ENCODE results near the gene DYNLL2.

DNA sequence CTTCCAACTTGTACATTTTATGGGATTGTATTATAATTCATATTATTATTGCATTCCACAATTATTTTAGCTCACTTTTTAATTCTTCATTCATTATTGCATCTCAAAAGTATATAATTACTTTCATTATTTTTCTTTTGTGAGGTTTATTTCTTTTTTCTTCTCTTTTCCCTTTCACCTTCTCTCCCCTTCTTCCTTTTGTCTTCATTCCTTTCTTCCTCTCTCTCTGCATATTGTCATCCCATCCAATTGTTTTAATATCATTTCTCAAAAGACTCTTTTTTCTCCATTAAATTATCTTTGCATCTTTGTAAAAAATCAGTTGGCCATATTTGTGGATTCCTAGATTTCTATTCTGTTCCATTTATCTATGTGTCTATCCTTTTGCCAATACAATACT lies 17.3 kb downstream of the DYNLL2 start:
- no peak for TF ChIP-seq EZH2 (optimal IDR thresholded peaks at IDR 0.05; ENCODE audit: low read depth, low read length)
- TF ChIP-seq, protein P1, sequence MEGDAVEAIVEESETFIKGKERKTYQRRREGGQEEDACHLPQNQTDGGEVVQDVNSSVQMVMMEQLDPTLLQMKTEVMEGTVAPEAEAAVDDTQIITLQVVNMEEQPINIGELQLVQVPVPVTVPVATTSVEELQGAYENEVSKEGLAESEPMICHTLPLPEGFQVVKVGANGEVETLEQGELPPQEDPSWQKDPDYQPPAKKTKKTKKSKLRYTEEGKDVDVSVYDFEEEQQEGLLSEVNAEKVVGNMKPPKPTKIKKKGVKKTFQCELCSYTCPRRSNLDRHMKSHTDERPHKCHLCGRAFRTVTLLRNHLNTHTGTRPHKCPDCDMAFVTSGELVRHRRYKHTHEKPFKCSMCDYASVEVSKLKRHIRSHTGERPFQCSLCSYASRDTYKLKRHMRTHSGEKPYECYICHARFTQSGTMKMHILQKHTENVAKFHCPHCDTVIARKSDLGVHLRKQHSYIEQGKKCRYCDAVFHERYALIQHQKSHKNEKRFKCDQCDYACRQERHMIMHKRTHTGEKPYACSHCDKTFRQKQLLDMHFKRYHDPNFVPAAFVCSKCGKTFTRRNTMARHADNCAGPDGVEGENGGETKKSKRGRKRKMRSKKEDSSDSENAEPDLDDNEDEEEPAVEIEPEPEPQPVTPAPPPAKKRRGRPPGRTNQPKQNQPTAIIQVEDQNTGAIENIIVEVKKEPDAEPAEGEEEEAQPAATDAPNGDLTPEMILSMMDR (IDR thresholded peaks at IDR 0.05; ENCODE audit: low read length) = no peak

All from MM.1S (cell line).